Panc1 (cell line): ENCODE results near the gene AATK. TPM values are rescaled to one million over a fixed set of nuclear protein-coding genes. Genes with fewer than 3 reads are reported as not detected.

Source experiments
- ATAC-seq: fragments of 200-7000 bp; cut with Tn5 transposase; 2 replicates; pipeline ENCODE4 v1.9.1; 2020; ENCODE audit warnings: mild to moderate bottlenecking, moderate library complexity
- BruUV-seq: library from RNA; stranded (reverse); fragments of 400-500 nt; replicated peaks from 2 replicates; lab custom pipeline; 2021; lab: Mats Ljungman, UMichigan
- CTCF ChIA-PET: fragments of 300-600 bp; sonication (Branson Sonifier 250); formaldehyde crosslinking; loops from one replicate; lab custom pipeline; 2022; ENCODE audit warnings: antibody characterized with exemption; lab: Charles Lee
- POLR2A ChIA-PET: fragments of 300-600 bp; sonication (Branson Sonifier 250); formaldehyde crosslinking; loops from one replicate; lab custom pipeline; 2022; ENCODE audit warnings: antibody characterized with exemption; lab: Charles Lee
- DNase-seq: peaks from one replicate; pipeline ENCODE4 v3.0.0-alpha.2; 2010; ENCODE audit warnings: low read depth, low spot score
- H3K27ac ChIP-seq: 2 replicates; pipeline ENCODE4 v1.5.1; 2011; ENCODE audit warnings: mild to moderate bottlenecking, low read length, inconsistent platforms
- H3K27me3 ChIP-seq: fragments of 200-500 bp; sonication (Bioruptor generic); 2 replicates; pipeline ENCODE4 v1.6.0; 2014; ENCODE audit warnings: low read length, inconsistent platforms; ENCODE audit not compliant: control insufficient read depth, insufficient read depth
- H3K36me3 ChIP-seq: fragments of 200-500 bp; sonication (Bioruptor generic); 2 replicates; pipeline ENCODE4 v1.5.1; 2014; ENCODE audit warnings: inconsistent platforms, mild to moderate bottlenecking, low read length, moderate library complexity; ENCODE audit not compliant: control insufficient read depth, insufficient read depth
- H3K4me1 ChIP-seq: 2 replicates; pipeline ENCODE4 v1.5.1; 2011; ENCODE audit warnings: inconsistent platforms, mild to moderate bottlenecking, low read length, moderate library complexity; ENCODE audit not compliant: control insufficient read depth, insufficient read depth
- H3K4me3 ChIP-seq, 2 experiments: 2 replicates each; pipeline ENCODE4 v1.5.1; 2011 to 2012; ENCODE audit warnings: low read depth in 2 of 2, low read length in 2 of 2, mild to moderate bottlenecking in 2 of 2, inconsistent platforms in 1 of 2, moderate library complexity in 1 of 2
- H3K9me3 ChIP-seq: fragments of 200-500 bp; sonication (Bioruptor generic); 2 replicates; pipeline ENCODE4 v1.5.1; 2014; ENCODE audit warnings: low read depth, mild to moderate bottlenecking, inconsistent platforms, low read length, moderate library complexity; ENCODE audit not compliant: control insufficient read depth, insufficient read depth
- POLR2AphosphoS5 ChIP-seq: IDR thresholded peaks from 2 replicates; pipeline ENCODE4 v1.6.1; 2012; ENCODE audit warnings: mild to moderate bottlenecking, low read depth, low read length, moderate library complexity
- SIN3A ChIP-seq: IDR thresholded peaks from 2 replicates; pipeline ENCODE4 v1.6.1; 2012; ENCODE audit warnings: low read depth, mild to moderate bottlenecking, low read length, moderate library complexity, borderline replicate concordance; ENCODE audit not compliant: insufficient read depth
- TCF7L2 ChIP-seq: IDR thresholded peaks from 2 replicates; pipeline ENCODE4 v1.6.1; 2011; ENCODE audit warnings: mild to moderate bottlenecking, low read depth, low read length, inconsistent platforms
- in situ Hi-C: cut with HindIII; loops from 2 replicates; pipeline ENCODE4 v1.10.0; 2016; ENCODE audit warnings: low sequenced_read_pairs, low pct_unique_long_range_greater_than_20kb
- intact Hi-C: fragments of 100-400 bp; cut with micrococcal nuclease; formaldehyde crosslinking; loops from one replicate; pipeline ENCODE4 v1.10.0; 2022; ENCODE audit not compliant: unreplicated experiment
- total RNA-seq: library from RNA; stranded (reverse); gene quantifications from one replicate; pipeline ENCODE4 v1.2.1, GENCODE V29; 2021; ENCODE audit not compliant: unreplicated experiment
- TF ChIP-seq, protein P1 (sequence below): fragments of 450-650 bp; IDR thresholded peaks from 2 replicates; pipeline ENCODE4 v1.5.1; 2017; ENCODE audit warnings: mild to moderate bottlenecking
- TF ChIP-seq, protein P2 (sequence below), 2 experiments: IDR thresholded peaks; 2 replicates each; pipeline ENCODE4 v1.6.1; 2011 to 2012; ENCODE audit warnings: low read depth in 2 of 2, control low read depth in 1 of 2, low read length in 1 of 2, mild to moderate bottlenecking in 1 of 2, moderate library complexity in 1 of 2; ENCODE audit not compliant: insufficient read depth in 1 of 2

Gene AATK
- total RNA-seq, 1 experiment from 2014 or later, result 3.7 TPM

DNA sequence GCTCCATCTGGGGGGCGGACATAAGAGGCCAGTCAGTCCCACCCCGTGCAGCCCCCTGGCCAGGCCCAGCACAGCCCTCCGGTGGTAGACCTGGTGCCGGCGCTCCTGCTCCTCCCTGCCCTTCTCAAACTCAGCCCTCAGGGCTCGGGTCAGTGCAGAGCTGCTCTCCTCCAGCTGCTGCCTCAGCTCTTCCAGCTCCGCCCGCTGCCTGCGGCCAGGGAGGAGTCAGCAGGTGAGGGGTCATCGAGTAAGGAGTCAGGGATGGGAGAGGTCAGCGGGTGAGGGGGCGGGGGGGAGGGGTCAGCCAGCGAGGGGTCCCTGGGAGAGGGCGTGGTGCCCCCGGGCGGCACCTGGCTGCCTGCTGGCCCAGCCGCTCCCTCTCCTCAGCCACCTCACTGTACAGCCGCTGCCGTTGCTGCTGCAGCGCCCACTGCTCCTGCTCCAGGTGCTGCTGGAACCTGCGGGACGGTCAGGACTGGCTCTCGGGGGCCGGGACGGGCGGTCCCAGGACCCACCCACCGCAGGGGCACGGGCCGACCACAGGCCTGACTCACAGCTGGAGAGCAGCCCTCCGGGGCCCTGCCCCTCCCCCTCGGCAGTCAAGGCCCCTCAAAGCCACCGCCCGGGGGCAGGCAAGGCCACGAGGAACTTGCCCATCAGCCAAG, 26.5 kb upstream of the AATK start:
- intact Hi-C loops, result no loop called here
- no peaks in the 10 kb centered on the region for H3K27me3 ChIP-seq
- H3K36me3 ChIP-seq, result no peaks in the 10 kb centered on the region
- no TSS peak for BruUV-seq
- ATAC-seq, result no peak
- TF ChIP-seq, protein P1, sequence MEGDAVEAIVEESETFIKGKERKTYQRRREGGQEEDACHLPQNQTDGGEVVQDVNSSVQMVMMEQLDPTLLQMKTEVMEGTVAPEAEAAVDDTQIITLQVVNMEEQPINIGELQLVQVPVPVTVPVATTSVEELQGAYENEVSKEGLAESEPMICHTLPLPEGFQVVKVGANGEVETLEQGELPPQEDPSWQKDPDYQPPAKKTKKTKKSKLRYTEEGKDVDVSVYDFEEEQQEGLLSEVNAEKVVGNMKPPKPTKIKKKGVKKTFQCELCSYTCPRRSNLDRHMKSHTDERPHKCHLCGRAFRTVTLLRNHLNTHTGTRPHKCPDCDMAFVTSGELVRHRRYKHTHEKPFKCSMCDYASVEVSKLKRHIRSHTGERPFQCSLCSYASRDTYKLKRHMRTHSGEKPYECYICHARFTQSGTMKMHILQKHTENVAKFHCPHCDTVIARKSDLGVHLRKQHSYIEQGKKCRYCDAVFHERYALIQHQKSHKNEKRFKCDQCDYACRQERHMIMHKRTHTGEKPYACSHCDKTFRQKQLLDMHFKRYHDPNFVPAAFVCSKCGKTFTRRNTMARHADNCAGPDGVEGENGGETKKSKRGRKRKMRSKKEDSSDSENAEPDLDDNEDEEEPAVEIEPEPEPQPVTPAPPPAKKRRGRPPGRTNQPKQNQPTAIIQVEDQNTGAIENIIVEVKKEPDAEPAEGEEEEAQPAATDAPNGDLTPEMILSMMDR, result no peak
- TF ChIP-seq SIN3A (no peak), TCF7L2 (no peak), POLR2AphosphoS5 (no peak)
- TF ChIP-seq, protein P2, sequence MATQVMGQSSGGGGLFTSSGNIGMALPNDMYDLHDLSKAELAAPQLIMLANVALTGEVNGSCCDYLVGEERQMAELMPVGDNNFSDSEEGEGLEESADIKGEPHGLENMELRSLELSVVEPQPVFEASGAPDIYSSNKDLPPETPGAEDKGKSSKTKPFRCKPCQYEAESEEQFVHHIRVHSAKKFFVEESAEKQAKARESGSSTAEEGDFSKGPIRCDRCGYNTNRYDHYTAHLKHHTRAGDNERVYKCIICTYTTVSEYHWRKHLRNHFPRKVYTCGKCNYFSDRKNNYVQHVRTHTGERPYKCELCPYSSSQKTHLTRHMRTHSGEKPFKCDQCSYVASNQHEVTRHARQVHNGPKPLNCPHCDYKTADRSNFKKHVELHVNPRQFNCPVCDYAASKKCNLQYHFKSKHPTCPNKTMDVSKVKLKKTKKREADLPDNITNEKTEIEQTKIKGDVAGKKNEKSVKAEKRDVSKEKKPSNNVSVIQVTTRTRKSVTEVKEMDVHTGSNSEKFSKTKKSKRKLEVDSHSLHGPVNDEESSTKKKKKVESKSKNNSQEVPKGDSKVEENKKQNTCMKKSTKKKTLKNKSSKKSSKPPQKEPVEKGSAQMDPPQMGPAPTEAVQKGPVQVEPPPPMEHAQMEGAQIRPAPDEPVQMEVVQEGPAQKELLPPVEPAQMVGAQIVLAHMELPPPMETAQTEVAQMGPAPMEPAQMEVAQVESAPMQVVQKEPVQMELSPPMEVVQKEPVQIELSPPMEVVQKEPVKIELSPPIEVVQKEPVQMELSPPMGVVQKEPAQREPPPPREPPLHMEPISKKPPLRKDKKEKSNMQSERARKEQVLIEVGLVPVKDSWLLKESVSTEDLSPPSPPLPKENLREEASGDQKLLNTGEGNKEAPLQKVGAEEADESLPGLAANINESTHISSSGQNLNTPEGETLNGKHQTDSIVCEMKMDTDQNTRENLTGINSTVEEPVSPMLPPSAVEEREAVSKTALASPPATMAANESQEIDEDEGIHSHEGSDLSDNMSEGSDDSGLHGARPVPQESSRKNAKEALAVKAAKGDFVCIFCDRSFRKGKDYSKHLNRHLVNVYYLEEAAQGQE (IDR thresholded peaks at IDR 0.05; ENCODE audit: insufficient read depth in 1 of 2, low read depth in 2 of 2, low read length in 1 of 2), result no peak
- ChIA-PET POLR2A (no interaction called here), CTCF (interaction anchor here (0.6 kb wide), 1 partner anchor 31 kb away, joined by 3 read pairs; no protein-coding TSS in a partner anchor)
- in situ Hi-C loops, result no loop called here
- DNase-seq, result no peak
- H3K9me3 ChIP-seq, result no peaks in the 10 kb centered on the region
- H3K4me1 ChIP-seq, result no peaks in the 10 kb centered on the region
- H3K27ac ChIP-seq, result no peak overlapping the region
- H3K4me3 ChIP-seq, result no peak overlapping the region

DNA sequence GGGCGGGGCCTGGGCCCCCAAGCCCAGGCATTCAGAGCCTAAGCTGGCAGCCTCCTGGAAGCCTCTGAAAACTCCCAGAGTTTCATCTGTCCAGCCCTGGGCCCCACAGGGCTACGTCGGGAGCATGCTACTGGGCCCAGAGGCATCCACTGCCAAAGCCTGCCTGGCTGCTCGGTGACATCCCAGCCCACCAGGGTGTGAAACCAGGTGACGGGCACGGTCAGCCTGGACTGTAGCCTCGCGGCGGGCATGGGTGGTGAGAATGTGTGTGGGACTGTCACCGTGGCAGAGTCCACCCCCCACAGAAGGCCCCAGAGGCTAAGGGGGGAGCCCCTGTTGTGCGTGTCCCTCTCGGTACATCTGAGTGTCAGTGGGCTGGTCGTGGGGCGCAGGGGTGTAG, 25.6 kb upstream of the AATK start:
- ATAC-seq (no peak), DNase-seq (no peak)
- H3K4me3 ChIP-seq, result no peak overlapping the region
- ChIA-PET POLR2A (no interaction called here), CTCF (no interaction called here)
- no peaks in the 10 kb centered on the region for H3K4me1 ChIP-seq
- intact Hi-C loops, result no loop called here
- TF ChIP-seq SIN3A, result no peak
- TF ChIP-seq, protein P2 (IDR thresholded peaks at IDR 0.05; ENCODE audit: insufficient read depth in 1 of 2, low read depth in 2 of 2, low read length in 1 of 2), result no peak
- TF ChIP-seq, protein P1, result no peak
- TF ChIP-seq POLR2AphosphoS5, result no peak
- TF ChIP-seq TCF7L2, result no peak
- in situ Hi-C loops, result no loop called here
- no peaks in the 10 kb centered on the region for H3K27me3 ChIP-seq
- H3K27ac ChIP-seq, result no peak overlapping the region
- H3K9me3 ChIP-seq, result no peaks in the 10 kb centered on the region
- H3K36me3 ChIP-seq, result no peaks in the 10 kb centered on the region
- no TSS peak for BruUV-seq
